Measurements from ENCODE around the gene MAGI2.
"Not testable (repeated sequence)": the region's sequence is repeated elsewhere in the genome, so short reads cannot be mapped to it uniquely, and the experiment has no call there.

Gene MAGI2

GRCh38 chr7:78605119-78605518 lies 848.3 kb downstream of the MAGI2 start:
- DNase-seq = no peak

- DNase-seq = no peak
Observed at GRCh38 chr7:78601728-78602127, 851.7 kb downstream of the MAGI2 start.

- DNase-seq = no peak
Observed at GRCh38 chr7:78594156-78594555, 859.3 kb downstream of the MAGI2 start.

- no peak for DNase-seq
Observed at GRCh38 chr7:78588393-78588792, 865.1 kb downstream of the MAGI2 start.

- no peak for DNase-seq
Observed at GRCh38 chr7:78587443-78588044, 865.9 kb downstream of the MAGI2 start.

GRCh38 chr7:78585980-78586379 lies 867.5 kb downstream of the MAGI2 start:
- DNase-seq = no peak

GRCh38 chr7:78578686-78579085 lies 874.8 kb downstream of the MAGI2 start:
- no peak for DNase-seq

- not testable (repeated sequence) for DNase-seq
Observed at GRCh38 chr7:78577174-78577952, 876.1 kb downstream of the MAGI2 start.

- DNase-seq = no peak
Observed at GRCh38 chr7:78576236-78576635, 877.2 kb downstream of the MAGI2 start.

- peak; percentile 8 for DNase-seq
Observed at GRCh38 chr7:78571292-78571691, 882.2 kb downstream of the MAGI2 start.

GRCh38 chr7:78568690-78569089 lies 884.8 kb downstream of the MAGI2 start:
- no peak for DNase-seq

- no peak for DNase-seq
Observed at GRCh38 chr7:78567836-78568235, 885.6 kb downstream of the MAGI2 start.

- no peak for DNase-seq
Observed at GRCh38 chr7:78565784-78566183, 887.7 kb downstream of the MAGI2 start.

- no peak for DNase-seq
Observed at GRCh38 chr7:78563191-78563590, 890.3 kb downstream of the MAGI2 start.

GRCh38 chr7:78562191-78562590 lies 891.3 kb downstream of the MAGI2 start:
- peak; percentile 9 for DNase-seq

- DNase-seq = no peak
Observed at GRCh38 chr7:78558566-78558965, 894.9 kb downstream of the MAGI2 start.

GRCh38 chr7:78543976-78544375 lies 909.5 kb downstream of the MAGI2 start:
- DNase-seq = no peak

- no peak for DNase-seq
Observed at GRCh38 chr7:78542981-78543380, 910.5 kb downstream of the MAGI2 start.

GRCh38 chr7:78542541-78542940 lies 910.9 kb downstream of the MAGI2 start:
- no peak for DNase-seq

GRCh38 chr7:78539825-78540224 lies 913.6 kb downstream of the MAGI2 start:
- no peak for DNase-seq

- DNase-seq = no peak
Observed at GRCh38 chr7:78535655-78536054, 917.8 kb downstream of the MAGI2 start.

GRCh38 chr7:78530351-78530750 lies 923.1 kb downstream of the MAGI2 start:
- peak; percentile 70 for DNase-seq

- no peak for DNase-seq
Observed at GRCh38 chr7:78529392-78529791, 924.1 kb downstream of the MAGI2 start.

- DNase-seq = no peak
Observed at GRCh38 chr7:78528964-78529363, 924.5 kb downstream of the MAGI2 start.

GRCh38 chr7:78523930-78524329 lies 929.5 kb downstream of the MAGI2 start:
- no peak for DNase-seq

Data from NCI-H2171 treated with DMSO at 0.1 percent for 48 hours (cell line).